Measurements from ENCODE around the gene FLNB. TPM values are rescaled to one million over a fixed set of nuclear protein-coding genes. Genes with fewer than 3 reads are reported as not detected.

FLNB gene
- total RNA-seq, 1 donor from 2014 or later = 216 TPM

GRCh38 chr3:58204720-58205119 is 196.5 kb downstream of the FLNB start:
- H3K27ac Mint-ChIP-seq (ENCODE audit: unreplicated experiment) = peak overlapping the region; percentile 85
- H3K9me3 Mint-ChIP-seq (ENCODE audit: unreplicated experiment) = no peaks in the 10 kb centered on the region
- DNase-seq (ENCODE audit: low spot score) = no peak
- H3K36me3 Mint-ChIP-seq (ENCODE audit: low read depth, unreplicated experiment) = peaks cover 8% of the 10 kb centered on the region
- peaks cover 24% of the 10 kb centered on the region for H3K4me1 Mint-ChIP-seq (ENCODE audit: unreplicated experiment)
- H3K4me3 Mint-ChIP-seq (ENCODE audit: unreplicated experiment) = no peak overlapping the region
- peaks cover 1% of the 10 kb centered on the region for H3K27me3 Mint-ChIP-seq (ENCODE audit: unreplicated experiment)
- TF ChIP-seq, protein P1, sequence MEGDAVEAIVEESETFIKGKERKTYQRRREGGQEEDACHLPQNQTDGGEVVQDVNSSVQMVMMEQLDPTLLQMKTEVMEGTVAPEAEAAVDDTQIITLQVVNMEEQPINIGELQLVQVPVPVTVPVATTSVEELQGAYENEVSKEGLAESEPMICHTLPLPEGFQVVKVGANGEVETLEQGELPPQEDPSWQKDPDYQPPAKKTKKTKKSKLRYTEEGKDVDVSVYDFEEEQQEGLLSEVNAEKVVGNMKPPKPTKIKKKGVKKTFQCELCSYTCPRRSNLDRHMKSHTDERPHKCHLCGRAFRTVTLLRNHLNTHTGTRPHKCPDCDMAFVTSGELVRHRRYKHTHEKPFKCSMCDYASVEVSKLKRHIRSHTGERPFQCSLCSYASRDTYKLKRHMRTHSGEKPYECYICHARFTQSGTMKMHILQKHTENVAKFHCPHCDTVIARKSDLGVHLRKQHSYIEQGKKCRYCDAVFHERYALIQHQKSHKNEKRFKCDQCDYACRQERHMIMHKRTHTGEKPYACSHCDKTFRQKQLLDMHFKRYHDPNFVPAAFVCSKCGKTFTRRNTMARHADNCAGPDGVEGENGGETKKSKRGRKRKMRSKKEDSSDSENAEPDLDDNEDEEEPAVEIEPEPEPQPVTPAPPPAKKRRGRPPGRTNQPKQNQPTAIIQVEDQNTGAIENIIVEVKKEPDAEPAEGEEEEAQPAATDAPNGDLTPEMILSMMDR (IDR thresholded peaks at IDR 0.05; ENCODE audit: unreplicated experiment) = no peak

DNA sequence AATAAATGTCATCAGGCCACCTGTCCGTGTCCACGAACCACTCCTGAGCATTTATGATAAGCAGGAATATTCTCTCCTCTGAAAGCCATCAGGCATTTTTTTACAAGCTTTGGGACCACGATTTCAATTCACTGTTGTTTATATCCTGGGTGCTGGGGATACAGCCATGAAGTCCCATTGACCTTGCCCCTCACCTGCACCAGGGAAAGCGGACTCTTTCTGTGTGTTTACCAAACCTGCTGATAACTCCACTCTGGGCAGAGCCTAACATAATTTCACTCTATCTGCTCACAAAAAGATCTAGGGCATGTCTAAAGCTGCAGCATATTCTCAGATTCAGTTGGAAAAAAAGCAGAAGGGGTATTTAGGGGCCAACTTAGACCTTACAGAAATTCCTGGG is 197.8 kb downstream of the FLNB start:
- Mint-ChIP-seq H3K36me3 (ENCODE audit: low read depth, unreplicated experiment) (peaks cover 8% of the 10 kb centered on the region), H3K4me3 (ENCODE audit: unreplicated experiment) (no peak overlapping the region), H3K9me3 (ENCODE audit: unreplicated experiment) (no peaks in the 10 kb centered on the region), H3K4me1 (ENCODE audit: unreplicated experiment) (peaks cover 21% of the 10 kb centered on the region), H3K27ac (ENCODE audit: unreplicated experiment) (no peak overlapping the region), H3K27me3 (ENCODE audit: unreplicated experiment) (peaks cover 3% of the 10 kb centered on the region)
- DNase-seq (ENCODE audit: low spot score) = no peak
- TF ChIP-seq, protein P1 (IDR thresholded peaks at IDR 0.05; ENCODE audit: unreplicated experiment) = no peak

GRCh38 chr3:58206406-58207011 is 198.3 kb downstream of the FLNB start:
- peaks cover 3% of the 10 kb centered on the region for H3K27me3 Mint-ChIP-seq (ENCODE audit: unreplicated experiment)
- TF ChIP-seq, protein P1 (IDR thresholded peaks at IDR 0.05; ENCODE audit: unreplicated experiment) = no peak
- peaks cover 19% of the 10 kb centered on the region for H3K4me1 Mint-ChIP-seq (ENCODE audit: unreplicated experiment)
- no peak for DNase-seq (ENCODE audit: low spot score)
- no peak overlapping the region for H3K4me3 Mint-ChIP-seq (ENCODE audit: unreplicated experiment)
- no peak overlapping the region for H3K27ac Mint-ChIP-seq (ENCODE audit: unreplicated experiment)
- no peaks in the 10 kb centered on the region for H3K9me3 Mint-ChIP-seq (ENCODE audit: unreplicated experiment)
- peaks cover 8% of the 10 kb centered on the region for H3K36me3 Mint-ChIP-seq (ENCODE audit: low read depth, unreplicated experiment)

- TF ChIP-seq, protein P1 (IDR thresholded peaks at IDR 0.05; ENCODE audit: unreplicated experiment) = no peak
- no peak overlapping the region for H3K4me3 Mint-ChIP-seq (ENCODE audit: unreplicated experiment)
- no peak for DNase-seq (ENCODE audit: low spot score)
- H3K27ac Mint-ChIP-seq (ENCODE audit: unreplicated experiment) = no peak overlapping the region
- H3K36me3 Mint-ChIP-seq (ENCODE audit: low read depth, unreplicated experiment) = peaks cover 7% of the 10 kb centered on the region
- peaks cover 20% of the 10 kb centered on the region for H3K4me1 Mint-ChIP-seq (ENCODE audit: unreplicated experiment)
- H3K27me3 Mint-ChIP-seq (ENCODE audit: unreplicated experiment) = peaks cover 3% of the 10 kb centered on the region
- no peaks in the 10 kb centered on the region for H3K9me3 Mint-ChIP-seq (ENCODE audit: unreplicated experiment)
Observed at GRCh38 chr3:58207954-58208353, 199.7 kb downstream of the FLNB start.

DNA sequence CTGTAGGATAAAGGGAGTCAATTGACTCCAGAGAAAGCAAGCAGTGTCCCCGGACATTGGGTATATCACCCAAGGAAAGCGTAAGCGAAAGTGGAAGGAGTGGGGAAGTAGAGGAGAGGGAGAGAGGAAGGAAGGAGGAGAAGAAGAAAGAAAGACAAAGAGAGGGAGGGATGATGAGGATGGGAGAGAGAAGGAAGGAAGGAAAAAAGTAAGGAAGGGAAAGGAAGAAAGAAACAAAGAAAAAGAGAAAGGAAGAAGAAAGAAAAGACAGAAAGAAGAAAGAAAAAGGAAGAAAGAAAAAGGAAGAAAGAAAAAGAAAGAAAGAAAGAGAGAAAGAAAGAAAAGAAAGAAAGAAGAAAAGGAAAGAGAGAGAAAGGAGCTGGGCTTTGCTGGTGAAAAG is 201.7 kb downstream of the FLNB start:
- no peaks in the 10 kb centered on the region for H3K9me3 Mint-ChIP-seq (ENCODE audit: unreplicated experiment)
- TF ChIP-seq, protein P1 (IDR thresholded peaks at IDR 0.05; ENCODE audit: unreplicated experiment) = no peak
- H3K36me3 Mint-ChIP-seq (ENCODE audit: low read depth, unreplicated experiment) = peaks cover 4% of the 10 kb centered on the region
- peaks cover 2% of the 10 kb centered on the region for H3K27me3 Mint-ChIP-seq (ENCODE audit: unreplicated experiment)
- H3K4me1 Mint-ChIP-seq (ENCODE audit: unreplicated experiment) = peaks cover 9% of the 10 kb centered on the region
- H3K27ac Mint-ChIP-seq (ENCODE audit: unreplicated experiment) = no peak overlapping the region
- H3K4me3 Mint-ChIP-seq (ENCODE audit: unreplicated experiment) = no peak overlapping the region
- no peak for DNase-seq (ENCODE audit: low spot score)

Data from endothelial cell (in vitro differentiated cells).